GM19463 (cell line): ENCODE measurements around the gene SLC35F1.

Experiments
- ATAC-seq: cut with Tn5 transposase; IDR thresholded peaks from one replicate; pipeline ENCODE4 v1.9.1; 2021; ENCODE audit warnings: mild to moderate bottlenecking, moderate library complexity; ENCODE audit not compliant: unreplicated experiment

The SLC35F1 gene

GRCh38 chr6:118103381-118104146 lies 196.5 kb downstream of the SLC35F1 start:
- no peak for ATAC-seq

- ATAC-seq, result no peak
These were observed 215.2 kb downstream of the SLC35F1 start for GRCh38 chr6:118122161-118122725.

- no peak for ATAC-seq
These were observed 215.7 kb downstream of the SLC35F1 start for GRCh38 chr6:118122801-118123200.

GRCh38 chr6:118123503-118124037 lies 216.5 kb downstream of the SLC35F1 start:
- ATAC-seq, result no peak

DNA sequence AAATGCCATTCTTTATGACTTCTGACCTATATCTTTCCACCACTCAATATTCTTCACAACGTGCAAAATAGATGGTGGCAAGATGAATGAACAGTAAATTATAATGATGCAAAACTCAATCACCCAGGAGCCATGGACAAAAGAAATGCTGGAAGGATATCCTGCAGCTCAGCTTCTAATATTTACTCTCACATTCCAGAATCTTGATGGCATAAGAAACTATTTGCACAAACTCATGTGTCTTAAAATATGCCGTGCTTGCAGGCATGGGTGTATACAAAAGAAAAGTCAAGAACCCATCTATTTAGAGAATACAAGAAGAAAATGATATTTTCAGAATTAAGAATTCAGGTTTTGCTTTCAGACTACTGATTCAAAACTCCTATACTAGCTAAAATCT lies 217.8 kb downstream of the SLC35F1 start:
- no peak for ATAC-seq

- ATAC-seq, result no peak
These were observed 221.7 kb downstream of the SLC35F1 start for GRCh38 chr6:118128755-118129154.

- ATAC-seq, result no peak
These were observed 227.1 kb downstream of the SLC35F1 start for GRCh38 chr6:118134206-118134605.

DNA sequence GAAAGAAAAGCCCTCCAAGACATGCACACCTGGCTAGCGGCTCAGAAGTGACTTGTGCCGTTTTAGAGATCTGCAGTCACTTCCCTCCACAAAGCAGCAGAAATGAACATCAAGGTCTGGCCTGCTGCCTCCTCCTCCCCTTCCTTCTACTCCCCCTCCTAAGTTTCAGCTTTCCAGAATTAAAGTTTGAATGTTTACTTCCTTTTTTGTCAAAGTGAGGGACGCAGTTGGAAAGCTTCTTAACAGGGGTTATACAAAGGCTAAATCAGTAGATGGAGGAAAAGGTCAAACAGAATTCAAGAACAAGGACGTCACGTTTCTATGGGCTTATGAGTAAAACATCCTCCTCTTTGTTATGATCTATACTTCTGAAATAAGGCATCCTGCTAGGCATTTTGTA lies 227.7 kb downstream of the SLC35F1 start:
- ATAC-seq, result no peak

- ATAC-seq, result no peak
These were observed 228.3 kb downstream of the SLC35F1 start for GRCh38 chr6:118135371-118135770.

DNA sequence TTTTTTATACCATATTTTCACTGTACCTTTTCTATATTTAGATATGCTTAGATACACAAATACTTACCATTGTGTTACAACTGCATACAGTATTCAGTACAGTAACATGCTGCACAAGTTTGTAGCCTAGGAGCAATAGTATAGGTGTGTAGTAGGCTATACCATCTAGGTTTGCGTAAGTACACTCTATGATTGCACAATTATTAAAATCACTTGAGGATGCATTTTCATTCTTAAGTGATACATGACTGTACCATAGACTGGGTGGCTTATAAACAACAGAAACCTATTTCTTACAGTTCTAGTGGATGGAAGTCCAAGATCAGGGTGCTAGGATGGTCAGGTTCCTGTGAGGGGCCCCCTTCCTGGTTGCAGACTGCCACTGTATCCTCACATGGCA lies 234.1 kb downstream of the SLC35F1 start:
- no peak for ATAC-seq

DNA sequence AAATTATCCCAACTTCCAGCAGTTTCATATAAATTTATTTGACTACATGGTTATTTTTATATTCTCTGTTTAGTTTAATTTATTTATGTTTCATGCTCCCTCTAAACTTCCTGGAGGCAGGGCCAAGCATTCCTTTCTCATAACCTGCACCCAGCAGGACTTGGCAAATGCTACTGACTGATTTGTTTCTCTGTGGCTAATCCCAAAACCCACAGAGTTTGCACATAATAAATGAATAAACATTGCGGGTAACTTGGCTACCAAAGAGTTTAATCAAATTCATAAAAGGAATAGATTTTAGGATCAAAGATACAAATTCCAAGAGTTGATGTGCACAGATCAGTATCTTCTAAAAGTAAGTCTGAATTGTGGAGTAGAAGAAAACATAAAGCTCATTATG lies 239.5 kb downstream of the SLC35F1 start:
- ATAC-seq, result no peak

DNA sequence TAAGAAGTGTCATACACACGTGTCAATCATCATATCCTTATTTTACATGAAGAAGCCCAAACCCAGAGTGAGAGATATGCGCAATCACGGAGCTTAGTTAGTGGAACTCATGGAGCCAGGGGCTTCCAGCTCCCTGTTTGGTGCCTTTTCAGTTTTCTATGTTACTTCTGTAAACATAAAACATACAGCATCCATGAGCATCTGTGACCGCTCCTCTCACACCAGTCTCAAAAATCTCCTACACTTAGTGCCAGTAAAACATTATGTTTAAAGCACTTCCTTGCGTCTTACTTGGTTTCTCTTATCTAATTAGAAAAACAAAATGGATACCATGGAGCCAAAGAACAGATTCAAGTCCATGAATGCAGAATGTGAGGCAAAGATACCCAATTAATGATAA lies 240.4 kb downstream of the SLC35F1 start:
- no peak for ATAC-seq

GRCh38 chr6:118148561-118148960 lies 241.5 kb downstream of the SLC35F1 start:
- no peak for ATAC-seq

DNA sequence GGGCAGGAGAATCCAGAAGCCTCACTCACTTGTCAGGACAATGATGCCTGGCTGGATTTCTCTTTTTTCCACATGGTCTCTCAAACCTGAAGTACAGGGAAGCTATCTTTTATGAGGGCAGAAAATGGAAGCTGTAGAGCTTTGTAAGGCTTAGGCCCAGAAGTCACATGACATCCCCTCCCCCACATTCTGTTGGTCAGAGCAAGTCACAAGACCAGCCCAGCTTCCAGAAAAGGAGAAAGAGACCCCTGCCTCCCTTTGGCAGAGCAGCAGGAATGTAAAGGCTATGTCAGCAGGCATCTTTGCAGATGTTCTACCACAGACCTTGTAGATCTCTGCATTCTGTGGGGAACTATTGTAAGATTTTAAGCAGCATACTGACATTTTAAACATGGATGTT lies 245.5 kb downstream of the SLC35F1 start:
- no peak for ATAC-seq

DNA sequence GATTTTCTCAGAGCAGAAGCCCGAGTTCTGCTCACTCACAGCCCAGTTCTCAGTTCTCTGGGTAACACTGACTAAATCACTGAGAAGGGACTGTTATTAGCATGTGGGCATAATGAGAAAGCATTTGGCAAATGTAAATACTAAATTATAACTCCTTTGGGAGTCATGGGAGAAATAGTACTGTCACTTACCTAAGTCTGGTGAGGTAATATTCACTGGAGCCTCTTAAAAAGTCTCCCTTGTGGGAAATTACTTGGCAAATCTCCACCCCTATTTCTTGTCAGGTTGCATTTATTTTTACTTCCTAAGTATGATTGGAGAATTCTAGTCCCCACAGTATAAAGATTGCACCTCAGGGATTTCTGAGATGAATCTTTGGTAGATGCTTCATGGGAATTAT lies 254.3 kb downstream of the SLC35F1 start:
- ATAC-seq, result no peak

- no peak for ATAC-seq
These were observed 256.5 kb downstream of the SLC35F1 start for GRCh38 chr6:118163542-118163941.

- no peak for ATAC-seq
These were observed 258.4 kb downstream of the SLC35F1 start for GRCh38 chr6:118165500-118165899.

DNA sequence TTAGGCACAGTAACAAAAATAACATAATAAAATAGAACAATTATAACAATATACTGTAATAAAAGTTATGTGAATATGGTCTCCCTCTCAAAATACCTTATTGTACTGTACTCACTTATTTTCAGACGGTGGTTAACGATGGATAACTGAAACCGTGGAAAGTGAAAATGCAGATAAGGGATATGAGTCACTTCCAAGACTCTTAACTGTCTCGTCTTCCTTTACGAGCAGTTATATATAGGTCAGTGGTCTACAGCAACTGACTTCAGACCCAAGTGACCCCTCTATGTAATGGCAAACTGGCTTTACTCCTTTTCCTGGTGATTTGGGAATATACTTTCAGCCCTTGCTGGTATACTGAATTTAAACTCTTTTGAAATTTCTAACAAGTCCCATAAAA lies 261.4 kb downstream of the SLC35F1 start:
- ATAC-seq, result no peak

- no peak for ATAC-seq
These were observed 264.8 kb downstream of the SLC35F1 start for GRCh38 chr6:118171852-118172251.

DNA sequence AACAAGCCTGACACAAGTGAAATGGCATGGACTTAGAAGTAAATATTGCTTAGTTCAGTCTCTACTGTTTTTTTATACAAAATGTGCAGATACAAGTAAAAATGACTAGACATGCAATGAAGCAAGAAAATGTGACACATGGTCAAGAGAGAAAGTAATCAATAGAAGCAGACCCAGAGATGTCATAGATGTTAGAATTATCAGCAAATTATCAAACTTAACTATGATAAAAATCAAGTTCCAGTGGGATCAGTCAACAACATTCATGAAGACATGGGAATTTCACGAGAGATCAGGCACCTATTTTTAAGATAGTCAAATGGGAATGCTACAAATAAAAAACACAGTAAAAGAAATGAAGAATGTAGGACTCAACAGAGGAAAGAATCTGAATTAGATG lies 267.0 kb downstream of the SLC35F1 start:
- ATAC-seq, result no peak

- ATAC-seq, result no peak
These were observed 270.7 kb downstream of the SLC35F1 start for GRCh38 chr6:118177720-118178119.

DNA sequence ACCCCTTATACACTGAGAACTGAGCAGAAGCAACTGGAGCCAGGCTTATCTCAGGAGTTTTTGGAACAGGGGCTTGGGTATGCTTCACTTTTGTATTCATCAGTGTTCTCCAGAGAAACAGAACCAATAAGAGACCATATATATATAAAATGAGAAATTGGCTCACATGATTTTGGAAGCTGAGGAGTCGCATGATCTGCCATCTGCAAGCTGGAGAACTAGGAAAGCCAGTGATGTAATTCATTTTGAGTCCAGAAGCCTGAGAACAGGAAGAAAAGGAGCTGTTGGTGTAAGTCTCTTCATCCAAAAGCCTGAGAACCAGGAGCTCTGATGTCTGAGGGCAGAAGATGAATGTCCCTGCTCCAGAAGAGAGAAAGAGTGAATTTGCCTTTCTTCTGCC lies 272.0 kb downstream of the SLC35F1 start:
- ATAC-seq, result no peak
